GM18517 (cell line): ENCODE measurements around the gene YWHAQ.

Source experiments
- ATAC-seq: cut with Tn5 transposase; IDR thresholded peaks from one replicate; pipeline ENCODE4 v1.9.1; 2021; ENCODE audit warnings: mild to moderate bottlenecking, moderate library complexity; ENCODE audit not compliant: unreplicated experiment

Gene YWHAQ

GRCh38 chr2:9555297-9556120 is 75.3 kb downstream of the YWHAQ start, which contains the start of gene ADAM17:
Gene ADAM17, minus strand, starts transcription at chr2:9555830. Its CDS starts 225 bp downstream, at chr2:9555605.
- peak; percentile 84 for ATAC-seq

GRCh38 chr2:9554921-9555296 is 75.9 kb downstream of the YWHAQ start:
- no peak for ATAC-seq

GRCh38 chr2:9552219-9553178 is 78.3 kb downstream of the YWHAQ start:
- no peak for ATAC-seq

- peak; percentile 28 for ATAC-seq
Observed at GRCh38 chr2:9550859-9551391, 79.9 kb downstream of the YWHAQ start.

GRCh38 chr2:9549420-9549819 is 81.4 kb downstream of the YWHAQ start:
- no peak for ATAC-seq

- peak; percentile 47 for ATAC-seq
Observed at GRCh38 chr2:9548506-9548905, 82.3 kb downstream of the YWHAQ start.

GRCh38 chr2:9547262-9547991 is 83.4 kb downstream of the YWHAQ start:
- ATAC-seq: no peak

GRCh38 chr2:9545502-9545901 is 85.3 kb downstream of the YWHAQ start:
- ATAC-seq: no peak

GRCh38 chr2:9543557-9543956 is 87.2 kb downstream of the YWHAQ start:
- ATAC-seq: no peak

GRCh38 chr2:9539531-9539930 is 91.3 kb downstream of the YWHAQ start:
- no peak for ATAC-seq

GRCh38 chr2:9538000-9538507 is 92.7 kb downstream of the YWHAQ start:
- no peak for ATAC-seq

GRCh38 chr2:9536504-9536903 is 94.3 kb downstream of the YWHAQ start:
- no peak for ATAC-seq

- ATAC-seq: no peak
Observed at GRCh38 chr2:9535177-9535576, 95.6 kb downstream of the YWHAQ start.
